ENCODE measurements around the gene TMEM186. TPM values are rescaled to one million over a fixed set of nuclear protein-coding genes. Genes with fewer than 3 reads are reported as not detected.

The TMEM186 gene
- total and polyA plus RNA-seq, 2 of the 4 experiments (the other 2 are of a cell fraction) = 5.7 to 6.8 TPM

DNA sequence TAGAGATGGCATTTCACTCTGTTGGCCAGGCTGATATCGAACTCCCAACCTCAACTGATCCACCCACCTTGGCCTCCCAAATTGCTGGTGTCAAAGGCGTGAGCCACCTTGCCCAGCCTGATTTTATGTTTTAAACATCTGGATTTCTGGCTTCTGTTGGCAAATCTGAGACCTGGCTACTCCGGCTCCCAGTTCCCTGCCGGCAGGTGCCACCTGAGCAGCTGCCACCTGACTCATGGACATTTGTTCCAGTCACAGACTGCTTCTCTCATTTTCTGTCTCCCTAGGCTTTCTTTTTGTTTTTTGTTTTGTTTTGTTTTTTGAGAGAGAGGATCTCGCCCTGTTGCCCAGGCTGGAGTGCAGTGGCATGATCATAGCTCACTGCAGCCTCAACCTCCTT, 9.8 kb upstream of the TMEM186 start:
- DNase-seq = no peak
- in situ Hi-C loops (cut with MboI; ENCODE audit: low sequenced_read_pairs) = no loop called here
- intact Hi-C loops (cut with micrococcal nuclease) = no loop called here

More for the DNA sequence above, 9.8 kb upstream of the TMEM186 start:
- Histone ChIP-seq H3K9ac (ENCODE audit: low read depth, low read length) (no peak overlapping the region), H3K36me3 (ENCODE audit: control insufficient read depth, insufficient read depth, low read length) (peaks cover 74% of the 10 kb centered on the region), H3K14ac (replicated peaks; ENCODE audit: low read depth, low read length) (no peak overlapping the region), H4K8ac (ENCODE audit: low read depth in 2 of 2, low read length in 2 of 2) (no peak overlapping the region), H3K9me1 (ENCODE audit: insufficient read depth, low read length) (no peaks in the 10 kb centered on the region), H3K27me3 (ENCODE audit: control insufficient read depth, insufficient read depth, low read length) (no peaks in the 10 kb centered on the region), H2BK5ac (ENCODE audit: low read depth, low read length, poor library complexity, severe bottlenecking) (no peak overlapping the region), H3K9me3 (ENCODE audit: control insufficient read depth, insufficient read depth, low read length) (no peaks in the 10 kb centered on the region), H2AFZ (replicated peaks; ENCODE audit: low read length, poor library complexity) (no peak overlapping the region), H4K91ac (ENCODE audit: insufficient read depth, low read depth, low read length) (no peak overlapping the region), H2BK20ac (ENCODE audit: low read depth, low read length) (no peak overlapping the region), H2BK15ac (ENCODE audit: low read depth, low read length) (no peak overlapping the region), H2AK5ac (ENCODE audit: low read depth, low read length) (no peak overlapping the region), H3K27ac (ENCODE audit: insufficient read depth, low read length) (no peak overlapping the region), H3K23ac (ENCODE audit: low read depth, low read length) (no peak overlapping the region), H3K4me3 (ENCODE audit: insufficient read depth, low read depth, low read length) (no peak overlapping the region), H2BK120ac (ENCODE audit: low read depth, low read length) (no peak overlapping the region), H2AK9ac (replicated peaks; ENCODE audit: low read depth, low read length, poor library complexity) (no peak overlapping the region), H3K18ac (ENCODE audit: low read depth, low read length) (no peak overlapping the region), H3K79me1 (ENCODE audit: low read depth in 1 of 2, low read length in 2 of 2) (peaks cover 45 to 47% of the 10 kb centered on the region in 2 experiments), H3K4me2 (ENCODE audit: low read depth, low read length) (no peak overlapping the region), H4K5ac (ENCODE audit: low read depth, low read length) (no peak overlapping the region), H3K4ac (ENCODE audit: low read depth, low read length) (no peak overlapping the region), H3K56ac (ENCODE audit: extremely low read depth, insufficient read depth, low read length) (no peak overlapping the region), H4K20me1 (ENCODE audit: insufficient read depth, low read length) (peaks cover 51% of the 10 kb centered on the region), H3K4me1 (ENCODE audit: control insufficient read depth, insufficient read depth, low read length) (no peaks in the 10 kb centered on the region)
- dilution Hi-C loops (cut with HindIII; ENCODE audit: low sequenced_read_pairs, unreplicated experiment) = no loop called here
- 92% methylated on average over 3 of the region's 5 CpGs; no CpG with 5 or more reads in 1 of the 2 experiments for WGBS, 2 experiments (ENCODE audit: extremely low coverage in 2 of 2, insufficient read length in 1 of 2)
- TF ChIP-seq CEBPB (IDR thresholded peaks at IDR 0.05; ENCODE audit: low read depth, low read length) (no peak), NFE2L2 (IDR thresholded peaks at IDR 0.05; ENCODE audit: low read depth, low read length) (no peak), RFX5 (IDR thresholded peaks at IDR 0.05; ENCODE audit: low read depth, low read length) (no peak), CHD1 (IDR thresholded peaks at IDR 0.05; ENCODE audit: low read depth, low read length) (no peak), BHLHE40 (IDR thresholded peaks at IDR 0.05; ENCODE audit: low read depth, low read length) (no peak), POLR2A (IDR thresholded peaks at IDR 0.05; ENCODE audit: low read depth, low read length) (no peak), MAZ (IDR thresholded peaks at IDR 0.05; ENCODE audit: borderline replicate concordance, low read depth, low read length) (no peak), FOS (IDR thresholded peaks at IDR 0.05; ENCODE audit: low read depth, low read length) (no peak), MAFK (IDR thresholded peaks at IDR 0.05; ENCODE audit: low read depth, low read length) (no peak)
- TF ChIP-seq, protein P1, sequence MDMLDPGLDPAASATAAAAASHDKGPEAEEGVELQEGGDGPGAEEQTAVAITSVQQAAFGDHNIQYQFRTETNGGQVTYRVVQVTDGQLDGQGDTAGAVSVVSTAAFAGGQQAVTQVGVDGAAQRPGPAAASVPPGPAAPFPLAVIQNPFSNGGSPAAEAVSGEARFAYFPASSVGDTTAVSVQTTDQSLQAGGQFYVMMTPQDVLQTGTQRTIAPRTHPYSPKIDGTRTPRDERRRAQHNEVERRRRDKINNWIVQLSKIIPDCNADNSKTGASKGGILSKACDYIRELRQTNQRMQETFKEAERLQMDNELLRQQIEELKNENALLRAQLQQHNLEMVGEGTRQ (IDR thresholded peaks at IDR 0.05; ENCODE audit: low read depth, low read length) = no peak
- TF ChIP-seq, protein P2, sequence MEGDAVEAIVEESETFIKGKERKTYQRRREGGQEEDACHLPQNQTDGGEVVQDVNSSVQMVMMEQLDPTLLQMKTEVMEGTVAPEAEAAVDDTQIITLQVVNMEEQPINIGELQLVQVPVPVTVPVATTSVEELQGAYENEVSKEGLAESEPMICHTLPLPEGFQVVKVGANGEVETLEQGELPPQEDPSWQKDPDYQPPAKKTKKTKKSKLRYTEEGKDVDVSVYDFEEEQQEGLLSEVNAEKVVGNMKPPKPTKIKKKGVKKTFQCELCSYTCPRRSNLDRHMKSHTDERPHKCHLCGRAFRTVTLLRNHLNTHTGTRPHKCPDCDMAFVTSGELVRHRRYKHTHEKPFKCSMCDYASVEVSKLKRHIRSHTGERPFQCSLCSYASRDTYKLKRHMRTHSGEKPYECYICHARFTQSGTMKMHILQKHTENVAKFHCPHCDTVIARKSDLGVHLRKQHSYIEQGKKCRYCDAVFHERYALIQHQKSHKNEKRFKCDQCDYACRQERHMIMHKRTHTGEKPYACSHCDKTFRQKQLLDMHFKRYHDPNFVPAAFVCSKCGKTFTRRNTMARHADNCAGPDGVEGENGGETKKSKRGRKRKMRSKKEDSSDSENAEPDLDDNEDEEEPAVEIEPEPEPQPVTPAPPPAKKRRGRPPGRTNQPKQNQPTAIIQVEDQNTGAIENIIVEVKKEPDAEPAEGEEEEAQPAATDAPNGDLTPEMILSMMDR (conservative IDR thresholded peaks at IDR 0.05; ENCODE audit: low read depth, low read length) = no peak
- TF ChIP-seq, protein P3, sequence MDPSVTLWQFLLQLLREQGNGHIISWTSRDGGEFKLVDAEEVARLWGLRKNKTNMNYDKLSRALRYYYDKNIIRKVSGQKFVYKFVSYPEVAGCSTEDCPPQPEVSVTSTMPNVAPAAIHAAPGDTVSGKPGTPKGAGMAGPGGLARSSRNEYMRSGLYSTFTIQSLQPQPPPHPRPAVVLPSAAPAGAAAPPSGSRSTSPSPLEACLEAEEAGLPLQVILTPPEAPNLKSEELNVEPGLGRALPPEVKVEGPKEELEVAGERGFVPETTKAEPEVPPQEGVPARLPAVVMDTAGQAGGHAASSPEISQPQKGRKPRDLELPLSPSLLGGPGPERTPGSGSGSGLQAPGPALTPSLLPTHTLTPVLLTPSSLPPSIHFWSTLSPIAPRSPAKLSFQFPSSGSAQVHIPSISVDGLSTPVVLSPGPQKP (IDR thresholded peaks at IDR 0.05; ENCODE audit: borderline replicate concordance, low read depth, low read length) = no peak
- no peak for ATAC-seq (ENCODE audit: low read depth)
- POLR2A ChIA-PET (ENCODE audit: unreplicated experiment) = interaction anchor here (0.6 kb wide), 2 partner anchors 109 to 149 kb away, joined by 3 to 6 read pairs; no protein-coding TSS in a partner anchor
- CTCF ChIA-PET = interaction anchor here (0.9 kb wide), 1 partner anchor 47 kb away, joined by 3 read pairs; no protein-coding TSS in a partner anchor
- no TSS peak for BruUV-seq (replicated peaks)
